ENCODE data around the gene EML4. TPM values are rescaled to one million over a fixed set of nuclear protein-coding genes. Genes with fewer than 3 reads are reported as not detected.

EML4 gene
- total RNA-seq, 2 experiments from 2014 or later, result 67.4 to 69.8 TPM

- H3K9me3 Mint-ChIP-seq, result no peaks in the 10 kb centered on the region
- POLR2A ChIA-PET, result no interaction called here
- H3K27ac Mint-ChIP-seq, result no peak overlapping the region
- peaks cover 11% of the 10 kb centered on the region for H3K36me3 Mint-ChIP-seq
- H3K27me3 Mint-ChIP-seq, result no peaks in the 10 kb centered on the region
- no peak overlapping the region for H3K4me3 Mint-ChIP-seq
- intact Hi-C loops (cut with micrococcal nuclease), result no loop called here
- no peak for DNase-seq
- CTCF ChIA-PET, result interaction anchor here (2.6 kb wide), 1 partner anchor 83 kb away, joined by 10 read pairs; no protein-coding TSS in a partner anchor
- peaks cover 68% of the 10 kb centered on the region for H3K4me1 Mint-ChIP-seq (ENCODE audit: low read depth)
Measured at GRCh38 chr2:42178335-42178734, 9.2 kb downstream of the EML4 start.

DNA sequence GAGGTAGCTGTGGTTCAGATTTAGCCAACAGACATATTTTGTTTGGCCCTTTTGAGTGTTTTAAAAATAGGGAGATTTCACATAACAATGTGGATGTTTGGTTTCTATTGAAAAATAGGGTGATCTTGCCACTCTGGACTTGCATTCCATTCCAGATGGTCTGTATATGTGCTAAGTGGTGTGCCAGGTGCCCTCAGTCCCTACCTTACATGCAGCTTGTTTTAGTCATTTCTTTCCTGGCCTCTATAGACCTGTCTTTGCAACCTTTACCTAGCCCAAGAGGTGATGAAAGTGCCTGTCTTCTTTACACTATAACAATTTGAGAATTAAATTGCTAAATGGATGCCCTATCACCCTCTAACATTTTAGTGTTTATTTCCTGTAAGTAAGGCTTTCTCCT lies 11.1 kb downstream of the EML4 start:
- Mint-ChIP-seq H3K27me3 (no peaks in the 10 kb centered on the region), H3K4me1 (ENCODE audit: low read depth) (peaks cover 74% of the 10 kb centered on the region), H3K4me3 (no peak overlapping the region), H3K36me3 (peaks cover 11% of the 10 kb centered on the region), H3K27ac (peak overlapping the region; percentile 72), H3K9me3 (no peaks in the 10 kb centered on the region)
- intact Hi-C loops (cut with micrococcal nuclease), result no loop called here
- POLR2A ChIA-PET, result interaction anchor here (1.0 kb wide), 1 partner anchor 9 kb away, joined by 6 read pairs; no protein-coding TSS in a partner anchor
- DNase-seq, result no peak
- CTCF ChIA-PET, result interaction anchor here (0.7 to 2.6 kb wide), 4 partner anchors 10 to 148 kb away, joined by 3 to 10 read pairs (median 4); no protein-coding TSS in a partner anchor

- Mint-ChIP-seq H3K27ac (no peak overlapping the region), H3K9me3 (no peaks in the 10 kb centered on the region), H3K27me3 (no peaks in the 10 kb centered on the region), H3K36me3 (peaks cover 9% of the 10 kb centered on the region), H3K4me1 (ENCODE audit: low read depth) (peaks cover 77% of the 10 kb centered on the region), H3K4me3 (no peak overlapping the region)
- intact Hi-C loops (cut with micrococcal nuclease), result no loop called here
- DNase-seq, result no peak
- CTCF ChIA-PET, result interaction anchor here (0.6 to 1.5 kb wide), 5 partner anchors 11 to 480 kb away, joined by 3 to 4 read pairs (median 3); no protein-coding TSS in a partner anchor
- POLR2A ChIA-PET, result interaction anchor here (1.1 kb wide), 1 partner anchor 12 kb away, joined by 3 read pairs; no protein-coding TSS in a partner anchor
Measured at GRCh38 chr2:42182654-42183308, 13.6 kb downstream of the EML4 start.

DNA sequence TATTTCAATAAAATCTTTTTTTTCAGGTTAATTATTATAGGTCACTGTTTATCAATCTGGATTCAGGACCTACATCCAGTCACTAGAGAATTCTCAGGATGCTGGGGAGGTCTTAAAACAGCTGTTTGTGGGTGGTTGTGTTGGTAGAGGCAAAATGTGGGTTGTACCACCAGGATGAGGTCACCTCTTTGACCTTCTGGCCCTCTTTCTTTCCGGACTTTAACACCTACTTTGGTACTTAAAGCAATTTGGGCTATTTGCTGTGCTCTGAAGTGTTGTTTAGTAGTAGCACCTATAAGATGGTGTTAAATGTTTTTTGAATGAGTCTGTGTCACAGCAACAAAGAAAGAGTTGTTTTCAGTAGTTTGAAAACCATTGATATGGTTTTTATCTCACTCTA lies 14.6 kb downstream of the EML4 start:
- H3K9me3 Mint-ChIP-seq, result no peaks in the 10 kb centered on the region

DNA sequence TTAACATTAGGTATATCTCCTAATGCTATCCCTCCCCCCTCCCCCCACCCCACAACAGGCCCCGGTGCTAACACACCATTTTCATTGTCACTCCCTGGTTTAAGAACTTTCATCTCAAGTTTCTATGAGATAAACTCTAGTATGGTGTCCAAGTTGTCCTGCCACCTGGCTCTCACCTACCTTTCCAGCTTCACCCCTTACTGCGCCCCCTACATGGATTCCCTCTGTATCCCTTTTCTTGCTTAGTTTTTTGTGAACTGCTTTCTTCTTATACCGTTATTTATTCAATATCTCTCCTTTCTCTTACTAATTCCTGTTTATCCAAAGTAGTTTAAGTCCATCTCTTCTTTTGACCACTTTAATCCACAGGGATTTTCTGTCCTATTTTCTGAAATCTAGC lies 15.2 kb downstream of the EML4 start:
- Mint-ChIP-seq H3K4me1 (ENCODE audit: low read depth) (peaks cover 68% of the 10 kb centered on the region), H3K4me3 (no peak overlapping the region), H3K27me3 (no peaks in the 10 kb centered on the region), H3K9me3 (no peaks in the 10 kb centered on the region), H3K27ac (no peak overlapping the region), H3K36me3 (peaks cover 7% of the 10 kb centered on the region)
- POLR2A ChIA-PET, result no interaction called here
- intact Hi-C loops (cut with micrococcal nuclease), result no loop called here
- CTCF ChIA-PET, result no interaction called here
- DNase-seq, result no peak

More for the DNA sequence above, 14.6 kb downstream of the EML4 start:
- intact Hi-C loops (cut with micrococcal nuclease), result no loop called here
- Mint-ChIP-seq H3K36me3 (peaks cover 7% of the 10 kb centered on the region), H3K27me3 (no peaks in the 10 kb centered on the region), H3K27ac (no peak overlapping the region), H3K4me3 (no peak overlapping the region), H3K4me1 (ENCODE audit: low read depth) (peaks cover 69% of the 10 kb centered on the region)
- ChIA-PET CTCF (no interaction called here), POLR2A (no interaction called here)
- DNase-seq, result no peak

DNA sequence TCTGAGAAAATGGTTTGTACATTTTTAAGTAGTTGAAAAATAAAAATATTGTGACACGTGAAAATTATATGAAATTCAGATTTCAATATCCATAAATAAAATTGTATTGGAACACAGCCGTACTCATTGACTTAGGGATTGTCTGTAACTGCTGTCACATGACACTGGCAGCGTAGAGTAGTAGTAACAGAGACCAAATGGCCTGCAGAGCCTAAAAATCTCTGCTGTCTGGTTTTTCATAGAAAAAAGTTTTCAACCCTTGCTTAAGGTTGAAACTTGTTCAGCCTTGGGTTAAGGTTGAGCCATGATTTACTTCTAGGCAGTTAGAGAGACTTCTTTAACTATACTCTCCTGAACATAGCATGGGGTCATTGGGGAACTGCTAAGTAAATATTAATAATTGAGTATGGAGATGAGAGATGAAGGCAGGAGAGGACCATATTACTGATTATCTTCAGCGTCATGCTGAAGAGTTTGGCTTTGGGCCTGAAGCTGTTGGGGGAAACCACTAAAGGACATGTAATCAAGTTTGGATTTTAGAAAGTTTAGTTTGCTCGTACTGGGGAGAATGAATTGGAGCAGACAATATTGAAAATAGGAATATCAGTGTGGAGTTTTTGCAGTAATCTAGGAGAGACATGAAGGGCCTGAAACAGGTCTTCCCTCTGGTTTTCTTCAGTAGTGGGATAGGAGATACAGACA lies 16.2 kb downstream of the EML4 start:
- ChIA-PET CTCF (interaction anchor here (1.0 kb wide), 1 partner anchor 89 kb away, joined by 3 read pairs; no protein-coding TSS in a partner anchor), POLR2A (no interaction called here)
- no peak overlapping the region for H3K4me3 Mint-ChIP-seq
- peak overlapping the region; percentile 2 for H3K27ac Mint-ChIP-seq
- H3K4me1 Mint-ChIP-seq (ENCODE audit: low read depth), result peaks cover 67% of the 10 kb centered on the region
- no peaks in the 10 kb centered on the region for H3K27me3 Mint-ChIP-seq
- H3K9me3 Mint-ChIP-seq, result no peaks in the 10 kb centered on the region
- H3K36me3 Mint-ChIP-seq, result peaks cover 7% of the 10 kb centered on the region
- DNase-seq, result no peak
- intact Hi-C loops (cut with micrococcal nuclease), result no loop called here

GRCh38 chr2:42186366-42186765 lies 17.2 kb downstream of the EML4 start:
- no peaks in the 10 kb centered on the region for H3K27me3 Mint-ChIP-seq
- peaks cover 9% of the 10 kb centered on the region for H3K36me3 Mint-ChIP-seq
- no peaks in the 10 kb centered on the region for H3K9me3 Mint-ChIP-seq
- ChIA-PET POLR2A (no interaction called here), CTCF (interaction anchor here (1.0 to 1.6 kb wide), 2 partner anchors 10 to 90 kb away, joined by 3 to 4 read pairs; no protein-coding TSS in a partner anchor)
- DNase-seq, result no peak
- intact Hi-C loops (cut with micrococcal nuclease), result no loop called here
- no peak overlapping the region for H3K4me3 Mint-ChIP-seq
- peaks cover 69% of the 10 kb centered on the region for H3K4me1 Mint-ChIP-seq (ENCODE audit: low read depth)
- H3K27ac Mint-ChIP-seq, result no peak overlapping the region

DNA sequence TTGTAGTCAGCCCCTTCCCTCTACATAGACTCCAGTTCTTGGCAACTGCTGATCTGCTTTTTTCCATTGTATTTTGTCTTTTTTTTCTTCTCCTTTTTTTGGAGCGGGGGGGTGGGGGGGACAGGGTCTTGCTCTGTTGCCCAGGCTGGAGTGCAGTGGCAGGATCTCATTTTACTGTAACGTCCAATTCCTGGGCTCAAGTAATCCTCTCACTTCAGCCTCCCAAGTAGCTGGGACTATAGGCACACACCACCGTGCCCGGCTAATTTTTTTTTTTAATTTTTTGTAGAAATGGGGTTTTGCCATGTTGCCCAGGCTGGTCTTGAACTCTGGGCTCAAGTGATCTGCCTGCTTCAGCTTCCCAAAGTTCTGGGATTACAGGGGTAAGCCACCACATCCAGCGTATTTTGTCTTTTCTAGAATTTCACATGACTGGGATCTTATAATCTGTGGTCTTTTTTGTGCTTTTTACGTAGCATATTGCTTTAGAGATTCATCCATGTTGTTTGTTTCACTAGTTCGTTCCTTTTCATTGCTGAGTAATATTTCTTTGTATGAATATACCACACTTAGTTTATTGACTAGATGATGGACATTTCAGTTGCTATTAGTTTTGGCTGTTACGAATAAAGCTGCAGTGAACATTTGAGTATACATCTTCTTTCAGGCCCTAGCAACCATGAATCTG lies 17.9 kb downstream of the EML4 start:
- no peak overlapping the region for H3K4me3 Mint-ChIP-seq
- H3K9me3 Mint-ChIP-seq, result no peaks in the 10 kb centered on the region
- POLR2A ChIA-PET, result no interaction called here
- peaks cover 6% of the 10 kb centered on the region for H3K36me3 Mint-ChIP-seq
- H3K4me1 Mint-ChIP-seq (ENCODE audit: low read depth), result peaks cover 68% of the 10 kb centered on the region
- H3K27me3 Mint-ChIP-seq, result no peaks in the 10 kb centered on the region
- CTCF ChIA-PET, result interaction anchor here (1.3 to 1.6 kb wide), 2 partner anchors 9 to 97 kb away, joined by 4 read pairs; no protein-coding TSS in a partner anchor
- intact Hi-C loops (cut with micrococcal nuclease), result no loop called here
- no peak for DNase-seq
- no peak overlapping the region for H3K27ac Mint-ChIP-seq

DNA sequence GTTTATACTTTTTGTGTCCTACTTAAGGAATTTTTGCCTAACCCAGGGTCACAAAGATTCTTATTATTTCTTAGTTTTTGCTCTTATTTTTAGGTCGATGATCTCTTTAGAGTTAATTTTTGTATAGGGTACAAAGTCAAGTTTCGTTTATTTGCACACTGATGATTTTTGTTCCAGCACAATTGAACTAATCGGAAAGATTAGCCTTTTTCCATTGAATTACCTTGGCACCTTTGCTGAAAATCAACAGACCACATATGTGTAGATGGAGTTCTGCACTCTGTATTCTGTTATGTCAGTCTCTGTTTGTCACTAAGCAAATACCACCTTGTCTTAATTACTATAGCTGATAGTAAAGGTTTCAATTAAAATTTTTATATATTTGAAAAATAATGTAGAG lies 18.7 kb downstream of the EML4 start:
- peaks cover 6% of the 10 kb centered on the region for H3K36me3 Mint-ChIP-seq
- CTCF ChIA-PET, result interaction anchor here (1.3 kb wide), 1 partner anchor 97 kb away, joined by 4 read pairs; no protein-coding TSS in a partner anchor
- H3K4me3 Mint-ChIP-seq, result no peak overlapping the region
- peaks cover 69% of the 10 kb centered on the region for H3K4me1 Mint-ChIP-seq (ENCODE audit: low read depth)
- no peak overlapping the region for H3K27ac Mint-ChIP-seq
- H3K9me3 Mint-ChIP-seq, result no peaks in the 10 kb centered on the region
- intact Hi-C loops (cut with micrococcal nuclease), result no loop called here
- DNase-seq, result no peak
- no peaks in the 10 kb centered on the region for H3K27me3 Mint-ChIP-seq
- POLR2A ChIA-PET, result no interaction called here

- Mint-ChIP-seq H3K36me3 (peaks cover 6% of the 10 kb centered on the region), H3K27ac (peak overlapping the region; percentile 19), H3K27me3 (no peaks in the 10 kb centered on the region), H3K4me3 (no peak overlapping the region), H3K4me1 (ENCODE audit: low read depth) (peaks cover 75% of the 10 kb centered on the region), H3K9me3 (no peaks in the 10 kb centered on the region)
- no peak for DNase-seq
- CTCF ChIA-PET, result interaction anchor here (1.2 kb wide), 1 partner anchor 8 kb away, joined by 4 read pairs; no protein-coding TSS in a partner anchor
- intact Hi-C loops (cut with micrococcal nuclease), result no loop called here
- POLR2A ChIA-PET, result no interaction called here
Measured at GRCh38 chr2:42189235-42189566, 20.0 kb downstream of the EML4 start.

DNA sequence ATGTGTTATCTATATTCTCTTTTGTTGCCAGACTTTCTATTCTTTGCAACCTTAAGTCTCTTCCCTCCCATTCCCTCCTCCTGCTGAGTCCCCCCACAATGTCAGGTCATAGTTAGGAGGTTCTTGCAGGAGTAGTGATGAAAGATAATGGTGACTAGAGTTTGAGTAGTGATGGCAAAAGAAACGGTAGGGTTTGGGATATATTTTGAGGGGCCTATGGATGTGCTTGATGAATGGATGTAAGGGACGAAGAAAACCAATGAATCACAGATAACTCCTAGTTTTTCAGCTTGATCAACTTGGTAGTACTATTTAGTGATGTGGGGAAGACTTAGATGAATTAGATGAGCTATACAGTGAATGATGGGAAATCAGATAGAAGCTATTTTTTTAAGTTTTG lies 21.0 kb downstream of the EML4 start:
- Mint-ChIP-seq H3K27me3 (no peaks in the 10 kb centered on the region), H3K36me3 (peaks cover 6% of the 10 kb centered on the region), H3K4me1 (ENCODE audit: low read depth) (peaks cover 72% of the 10 kb centered on the region), H3K4me3 (no peak overlapping the region), H3K9me3 (no peaks in the 10 kb centered on the region), H3K27ac (no peak overlapping the region)
- intact Hi-C loops (cut with micrococcal nuclease), result loop anchor here (10.0 kb wide), 1 partner anchor 345 kb away; no protein-coding TSS in a partner anchor
- no peak for DNase-seq
- CTCF ChIA-PET, result interaction anchor here (0.7 to 1.3 kb wide), 6 partner anchors 9 to 94 kb away, joined by 3 to 4 read pairs (median 3); no protein-coding TSS in a partner anchor
- POLR2A ChIA-PET, result interaction anchor here (0.7 to 0.9 kb wide), 2 partner anchors 17 to 86 kb away, joined by 3 to 4 read pairs; no protein-coding TSS in a partner anchor
